K562 (cell line): ENCODE results near the gene ABCC1. TPM values are rescaled to one million over a fixed set of nuclear protein-coding genes. Genes with fewer than 3 reads are reported as not detected.
A peak's percentile ranks its signal among the peaks of the same experiment; 100 is the strongest.

Source experiments
- ATAC-seq: fragments of 200-7000 bp; cut with Tn5 transposase; 3 replicates; pipeline ENCODE4 v1.9.1; 2020; ENCODE audit warnings: moderate library complexity
- BruUV-seq: library from RNA; stranded (reverse); fragments of 400-500 nt; replicated peaks from 2 replicates; lab custom pipeline; 2021; lab: Mats Ljungman, UMichigan
- CTCF ChIA-PET: fragments of 300-600 bp; formaldehyde crosslinking; extraction: SDS; loops from one replicate; lab custom pipeline; 2021; ENCODE audit warnings: low intra/inter-chr PET ratio; lab: Yijun Ruan, JAX
- POLR2A ChIA-PET: fragments of 300-600, 350-650 bp; sonication (Branson Sonifier 250); formaldehyde crosslinking; extraction: SDS; loops from one replicate; lab custom pipeline; 2021; ENCODE audit warnings: antibody characterized with exemption, inconsistent platforms; lab: Yijun Ruan, JAX
- DNase-seq, 4 experiments: peaks; one replicate each; pipeline versions ENCODE4 v3.0.0 to v3.0.0-alpha.2; 2011 to 2018; ENCODE audit warnings: low spot score in 3 of 4, mixed read lengths in 3 of 4; ENCODE audit errors: extremely low read depth in 1 of 4
- FAIRE-seq: peaks from 2 replicates; lab custom pipeline; 2011; peaks lifted over from hg19 to GRCh38; lab: Jason Lieb, UNC
- H2AFZ ChIP-seq: 2 replicates; pipeline ENCODE4 v1.6.0; 2011; ENCODE audit warnings: low read depth, low read length, control low read depth, inconsistent platforms
- H3K27ac ChIP-seq: fragments of 200-600 bp; 3 replicates; pipeline ENCODE4 v1.8.0; 2011; ENCODE audit warnings: low read depth, mild to moderate bottlenecking, control low read depth, inconsistent platforms, low read length, moderate library complexity, mixed read lengths; ENCODE audit errors: extremely low read depth
- H3K27me3 ChIP-seq, 2 experiments: fragments of 300-600 bp in 1 of 2; 2 replicates in 1 of 2; 3 replicates in 1 of 2; pipeline versions ENCODE4 v1.6.0 to v1.8.0; 2011; ENCODE audit warnings: inconsistent platforms in 2 of 2, low read length in 2 of 2, mild to moderate bottlenecking in 1 of 2, mixed read lengths in 1 of 2, moderate library complexity in 1 of 2; ENCODE audit not compliant: control insufficient read depth in 2 of 2, insufficient read depth in 2 of 2
- H3K36me3 ChIP-seq: fragments of 300-600 bp; 3 replicates; pipeline ENCODE4 v1.8.0; 2011; ENCODE audit warnings: mild to moderate bottlenecking, low read length, inconsistent platforms; ENCODE audit not compliant: control insufficient read depth, insufficient read depth
- H3K4me1 ChIP-seq, 2 experiments: fragments of 200-600 bp in 1 of 2; replicated peaks in 1 of 2; 2 replicates in 1 of 2; 3 replicates in 1 of 2; pipeline versions ENCODE4 v1.5.1 to v1.8.0; 2011; ENCODE audit warnings: inconsistent platforms in 2 of 2, low read length in 2 of 2, mild to moderate bottlenecking in 1 of 2, mixed read lengths in 1 of 2, moderate library complexity in 1 of 2; ENCODE audit not compliant: control insufficient read depth in 2 of 2, insufficient read depth in 2 of 2
- H3K4me2 ChIP-seq: 2 replicates; pipeline ENCODE4 v1.6.1; 2011; ENCODE audit warnings: low read length, control low read depth, inconsistent platforms, mixed read lengths; ENCODE audit not compliant: insufficient read depth
- H3K4me3 ChIP-seq: fragments of 200-600 bp; sonication (generic), shearing (Covaris generic); 2 replicates; pipeline ENCODE4 v1.5.1; 2016; ENCODE audit warnings: control low read depth, inconsistent platforms
- H3K79me2 ChIP-seq: fragments of 200-600 bp; 3 replicates; pipeline ENCODE4 v1.8.0; 2011; ENCODE audit warnings: low read length, inconsistent platforms; ENCODE audit not compliant: control insufficient read depth, insufficient read depth
- H3K9ac ChIP-seq, 2 experiments: 2 replicates each; pipeline versions ENCODE4 v1.6.0 to v1.6.1; 2011; ENCODE audit warnings: low read depth in 2 of 2, low read length in 2 of 2, control low read depth in 1 of 2, inconsistent platforms in 1 of 2, mild to moderate bottlenecking in 1 of 2, mixed read lengths in 1 of 2; ENCODE audit not compliant: insufficient read depth in 1 of 2
- H3K9me1 ChIP-seq: one replicate; pipeline ENCODE4 v1.6.0; 2011; ENCODE audit warnings: inconsistent platforms, mild to moderate bottlenecking, low read length, moderate library complexity; ENCODE audit not compliant: control insufficient read depth, insufficient read depth
- H3K9me3 ChIP-seq: replicated peaks from 2 replicates; pipeline ENCODE4 v1.5.1; 2011; ENCODE audit warnings: low read depth, low read length, inconsistent platforms; ENCODE audit not compliant: control insufficient read depth, insufficient read depth
- H4K20me1 ChIP-seq: replicated peaks from 2 replicates; pipeline ENCODE4 v1.6.1; 2011; ENCODE audit warnings: low read length, inconsistent platforms, mixed read lengths; ENCODE audit not compliant: control insufficient read depth, insufficient read depth
- CBX3 ChIP-seq, 2 experiments: IDR thresholded peaks; 1 replicate in 1 of 2; 2 replicates in 1 of 2; pipeline ENCODE4 v1.6.1; 2012; ENCODE audit warnings: inconsistent platforms in 2 of 2, low read length in 2 of 2, borderline replicate concordance in 1 of 2, control low read depth in 1 of 2
- FUS ChIP-seq: fragments of 200-400 bp; formaldehyde crosslinking; optimal IDR thresholded peaks from 2 replicates; pipeline ENCODE3; 2017; ENCODE audit warnings: low read depth, low read length
- HDAC1 ChIP-seq, 2 experiments: fragments of 450-650 bp; IDR thresholded peaks; 2 replicates each; pipeline ENCODE4 v1.6.1; 2016 to 2017; ENCODE audit warnings: inconsistent platforms in 1 of 2, mild to moderate bottlenecking in 1 of 2, moderate library complexity in 1 of 2
- KDM2B ChIP-seq: fragments of 250-450 bp; sonication (Bioruptor Pico); IDR thresholded peaks from 2 replicates; pipeline ENCODE4 v1.8.0; 2021; ENCODE audit warnings: mild to moderate bottlenecking, moderate library complexity
- MAX ChIP-seq: sonication (generic); formaldehyde crosslinking; IDR thresholded peaks from 2 replicates; pipeline ENCODE4 v1.9.0; 2022; ENCODE audit warnings: mild to moderate bottlenecking, missing genetic modification reagents
- NFIX ChIP-seq: fragments of 250-450 bp; sonication (Bioruptor Pico); IDR thresholded peaks from 2 replicates; pipeline ENCODE4 v1.4.0; 2020; ENCODE audit warnings: low read depth, mild to moderate bottlenecking, moderate library complexity
- PHB ChIP-seq: fragments of 250-450 bp; sonication (Bioruptor Pico); IDR thresholded peaks from 2 replicates; pipeline ENCODE4 v1.5.0; 2021
- TRIM25 ChIP-seq: fragments of 450-650 bp; IDR thresholded peaks from 2 replicates; pipeline ENCODE4 v1.7.0; 2016; ENCODE audit warnings: borderline replicate concordance
- USF2 ChIP-seq: sonication (generic); formaldehyde crosslinking; IDR thresholded peaks from 2 replicates; pipeline ENCODE4 v1.5.0; 2020; ENCODE audit warnings: missing genetic modification reagents
- ZBTB5 ChIP-seq: fragments of 450-650 bp; IDR thresholded peaks from 2 replicates; pipeline ENCODE4 v1.6.1; 2017; ENCODE audit warnings: antibody characterized with exemption
- ZNF24 ChIP-seq: fragments of 450-650 bp; IDR thresholded peaks from 2 replicates; pipeline ENCODE4 v1.6.1; 2016
- ZNF592 ChIP-seq: fragments of 450-650 bp; IDR thresholded peaks from 2 replicates; pipeline ENCODE4 v1.6.1; 2017; ENCODE audit warnings: antibody characterized with exemption, mild to moderate bottlenecking
- WGBS: fragments of 100-300 bp; shearing (Covaris generic); methylation state at CpG from one replicate; pipeline ENCODE4 v1.1.6; 2016; ENCODE audit warnings: low coverage, mixed read lengths; ENCODE audit not compliant: insufficient coverage; ENCODE audit errors: missing lambda C conversion rate; 5-methylcytosine and 5-hydroxymethylcytosine counted together
- in situ Hi-C: fragments of 300-500 bp; cut with MboI; formaldehyde crosslinking; loops from 4 replicates; pipeline ENCODE4 v1.15.0; 2018; ENCODE audit warnings: inconsistent platforms, mixed read lengths
- intact Hi-C: fragments of 100-400 bp; cut with micrococcal nuclease; formaldehyde crosslinking; loops from 2 replicates; pipeline ENCODE4 v1.14.2; 2022
- polyA plus RNA-seq, 8 experiments: library from polyadenylated mRNA; depleted of rRNA in 4 of 8; stranded (reverse) in 5 of 8; unstranded in 3 of 8; fragments of >200 nt; fragmentation: Nextera tagmentation in 2 of 8; fragmentation: Illumina TruSeq in 1 of 8; extraction: Ambion mirVana in 2 of 8; extraction: Trizol in 1 of 8; gene quantifications; 2 replicates each; pipeline versions ENCODE4 v1.2.1 to v1.2.3, GENCODE V29; 2011 to 2014; ENCODE audit warnings: inconsistent platforms in 1 of 8, missing spikeins in 1 of 8
- total RNA-seq, 7 experiments: library from RNA; depleted of rRNA in 6 of 7; stranded (reverse); fragments of >200 nt in 6 of 7; fragmentation: Illumina TruSeq in 2 of 7; extraction: Trizol in 2 of 7; gene quantifications; 2 replicates each; pipeline versions ENCODE4 v1.2.1 to v1.2.3, GENCODE V29; 2011 to 2021; ENCODE audit warnings: low replicate concordance in 1 of 7

Gene ABCC1
- total and polyA plus RNA-seq, 9 of the 15 experiments (the other 6 are each of a cell fraction or from before 2014, with no cell fraction given), result 3.9 to 41.6 (median 10.0) TPM

- Histone ChIP-seq H3K36me3 (peaks cover 61% of the 10 kb centered on the region; the same call in 2 of the 3 replicates), H3K9me3 (no peaks in the 10 kb centered on the region), H3K4me3 (no peak overlapping the region), H3K4me1 (peaks cover 0 to 5% of the 10 kb centered on the region in 2 experiments; a peak in 2 of 5 replicates), H3K79me2 (no peaks in the 10 kb centered on the region), H2AFZ (no peak overlapping the region), H3K4me2 (no peak overlapping the region), H3K9ac (peak overlapping the region in 1 of 2 experiments; percentile 45; a peak in 1 of 4 replicates), H3K27me3 (no peaks in the 10 kb centered on the region), H3K27ac (no peak overlapping the region), H4K20me1 (no peaks in the 10 kb centered on the region), H3K9me1 (no peaks in the 10 kb centered on the region)
- ChIA-PET CTCF (no interaction called here), POLR2A (interaction anchor here (0.6 to 4.5 kb wide), 4 partner anchors 8 to 11 kb away, joined by 3 to 26 read pairs (median 6); no protein-coding TSS in a partner anchor)
- 44% methylated on average over 8 of the region's 9 CpGs for WGBS
- no peak for ATAC-seq
- in situ Hi-C loops (no loop called here), intact Hi-C loops (loop anchor here (2.0 kb wide), 1 partner anchor 42 kb away; no protein-coding TSS in a partner anchor)
- no TSS peak for BruUV-seq
- DNase-seq, result peak in 1 of 4 experiments; percentile 16
- FAIRE-seq, result no peak
- TF ChIP-seq ZBTB5, result no peak
- TF ChIP-seq USF2 (CRISPR knock-in tag), result no peak
- 0 out of 2 replicates have a peak, but pooled peaks have one; percentile 30 for TF ChIP-seq ZNF592
- no peak for TF ChIP-seq NFIX (CRISPR knock-in tag)
- no peak for TF ChIP-seq CBX3 (IDR thresholded peaks at IDR 0.05; ENCODE audit: borderline replicate concordance in 1 of 2, low read length in 2 of 2)
- TF ChIP-seq HDAC1 (IDR thresholded peaks at IDR 0.05), result no peak
- TF ChIP-seq PHB, result no peak
- no peak for TF ChIP-seq KDM2B (CRISPR knock-in tag)
- TF ChIP-seq TRIM25, result no peak
- peak; percentile 31; the same call in 1 of the 2 replicates for TF ChIP-seq MAX (CRISPR knock-in tag)
- peak; percentile 87 for TF ChIP-seq ZNF24
- no peak for TF ChIP-seq FUS
Measured at GRCh38 chr16:16033208-16033717, 83.8 kb downstream of the ABCC1 start.
